PC-9 (cell line): ENCODE measurements around the gene ATRNL1.

Experiments used
- EZH2 ChIP-seq: fragments of 200-600 bp; sonication (generic); IDR thresholded peaks from 2 replicates; pipeline ENCODE4 v1.8.0; 2017; ENCODE audit warnings: antibody characterized with exemption, low read depth
- TF ChIP-seq, protein P1 (sequence below): fragments of 200-600 bp; sonication (generic); conservative IDR thresholded peaks from 2 replicates; pipeline ENCODE4 v1.6.1; 2017; ENCODE audit warnings: mixed run types, antibody characterized with exemption, mild to moderate bottlenecking, moderate library complexity

GRCh38 chr10:115604627-115605026 is 511.5 kb downstream of the ATRNL1 start:
- TF ChIP-seq, protein P1, sequence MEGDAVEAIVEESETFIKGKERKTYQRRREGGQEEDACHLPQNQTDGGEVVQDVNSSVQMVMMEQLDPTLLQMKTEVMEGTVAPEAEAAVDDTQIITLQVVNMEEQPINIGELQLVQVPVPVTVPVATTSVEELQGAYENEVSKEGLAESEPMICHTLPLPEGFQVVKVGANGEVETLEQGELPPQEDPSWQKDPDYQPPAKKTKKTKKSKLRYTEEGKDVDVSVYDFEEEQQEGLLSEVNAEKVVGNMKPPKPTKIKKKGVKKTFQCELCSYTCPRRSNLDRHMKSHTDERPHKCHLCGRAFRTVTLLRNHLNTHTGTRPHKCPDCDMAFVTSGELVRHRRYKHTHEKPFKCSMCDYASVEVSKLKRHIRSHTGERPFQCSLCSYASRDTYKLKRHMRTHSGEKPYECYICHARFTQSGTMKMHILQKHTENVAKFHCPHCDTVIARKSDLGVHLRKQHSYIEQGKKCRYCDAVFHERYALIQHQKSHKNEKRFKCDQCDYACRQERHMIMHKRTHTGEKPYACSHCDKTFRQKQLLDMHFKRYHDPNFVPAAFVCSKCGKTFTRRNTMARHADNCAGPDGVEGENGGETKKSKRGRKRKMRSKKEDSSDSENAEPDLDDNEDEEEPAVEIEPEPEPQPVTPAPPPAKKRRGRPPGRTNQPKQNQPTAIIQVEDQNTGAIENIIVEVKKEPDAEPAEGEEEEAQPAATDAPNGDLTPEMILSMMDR: no peak
- no peak for TF ChIP-seq EZH2
